Effector memory CD8-positive, alpha-beta T cell (primary cell): Measurements from ENCODE around the gene HEATR5B.
"Not testable (repeated sequence)": the region's sequence is repeated elsewhere in the genome, so short reads cannot be mapped to it uniquely, and the experiment has no call there.

Source experiments
- ATAC-seq: fragments of 150-1000 bp; cut with Tn5 transposase; replicated peaks from 2 replicates; pipeline ENCODE4 v1.10.0; 2021; ENCODE audit warnings: mild to moderate bottlenecking, moderate library complexity
- DNase-seq, 3 experiments: peaks; one replicate each; pipeline ENCODE4 v3.0.0; 2021
- H3K27ac Mint-ChIP-seq, 2 donors: one replicate each; pipeline ENCODE4 v1.8.0; 2022; ENCODE audit warnings: mild to moderate bottlenecking in 2 of 2, mixed read lengths in 2 of 2, moderate library complexity in 2 of 2
- H3K27me3 Mint-ChIP-seq, 2 donors: one replicate each; pipeline ENCODE4 v1.8.0; 2022; ENCODE audit warnings: mixed read lengths in 2 of 2
- H3K36me3 Mint-ChIP-seq: one replicate; pipeline ENCODE4 v1.8.0; 2022; ENCODE audit warnings: mild to moderate bottlenecking, moderate library complexity, mixed read lengths; ENCODE audit not compliant: insufficient read depth
- H3K4me1 Mint-ChIP-seq, 2 donors: one replicate each; pipeline ENCODE4 v1.8.0; 2022; ENCODE audit warnings: low read depth in 2 of 2, mixed read lengths in 2 of 2
- H3K4me3 Mint-ChIP-seq, 2 donors: one replicate each; pipeline ENCODE4 v1.8.0; 2022; ENCODE audit warnings: mild to moderate bottlenecking in 2 of 2, mixed read lengths in 2 of 2, moderate library complexity in 2 of 2
- H3K9me3 Mint-ChIP-seq, 2 donors: one replicate each; pipeline ENCODE4 v1.8.0; 2022; ENCODE audit warnings: mixed read lengths in 2 of 2

The HEATR5B gene

DNA sequence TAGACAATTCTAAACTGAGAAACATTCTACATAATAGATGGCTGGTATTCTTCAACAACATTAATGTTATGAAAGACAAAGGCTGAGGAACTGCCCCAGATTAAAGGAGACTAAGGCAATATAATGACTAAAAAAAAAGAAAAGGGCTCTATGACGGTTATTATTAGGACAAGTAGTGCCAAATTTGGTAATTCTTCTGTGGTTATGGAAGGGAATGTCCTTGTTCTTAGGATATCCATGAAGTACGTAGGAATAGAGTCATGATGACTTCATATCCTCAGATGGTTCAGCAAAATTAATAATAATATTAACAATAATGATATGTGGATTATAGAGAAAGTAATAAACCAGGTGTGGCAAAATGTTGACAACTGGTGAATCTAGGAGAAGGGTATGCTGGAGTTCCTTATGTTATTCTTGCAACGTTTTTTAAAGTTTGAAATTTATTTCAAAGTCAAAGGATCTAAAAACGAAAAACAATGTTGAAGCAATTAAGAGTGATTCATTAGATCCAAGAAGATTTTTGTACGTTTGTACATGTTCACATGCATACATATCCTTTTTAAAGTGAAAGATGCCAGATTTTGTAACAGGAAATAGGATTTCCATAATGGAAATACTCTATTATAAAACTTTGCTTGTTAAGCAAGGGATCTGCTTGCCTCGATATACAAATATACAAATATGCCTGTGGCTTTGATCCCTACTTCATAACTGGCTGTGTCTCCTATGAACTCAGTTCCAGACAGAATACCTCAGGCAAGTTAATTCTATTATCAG is 90.1 kb downstream of the HEATR5B start:
- Mint-ChIP-seq H3K36me3 (peaks cover 64% of the 10 kb centered on the region), H3K4me3 (no peak overlapping the region), H3K27me3 (no peaks in the 10 kb centered on the region), H3K27ac (peak overlapping the region in 1 of 2 donors; percentile 62), H3K4me1 (no peaks in the 10 kb centered on the region), H3K9me3 (no peaks in the 10 kb centered on the region)
- DNase-seq (no peak), ATAC-seq (no peak)

DNA sequence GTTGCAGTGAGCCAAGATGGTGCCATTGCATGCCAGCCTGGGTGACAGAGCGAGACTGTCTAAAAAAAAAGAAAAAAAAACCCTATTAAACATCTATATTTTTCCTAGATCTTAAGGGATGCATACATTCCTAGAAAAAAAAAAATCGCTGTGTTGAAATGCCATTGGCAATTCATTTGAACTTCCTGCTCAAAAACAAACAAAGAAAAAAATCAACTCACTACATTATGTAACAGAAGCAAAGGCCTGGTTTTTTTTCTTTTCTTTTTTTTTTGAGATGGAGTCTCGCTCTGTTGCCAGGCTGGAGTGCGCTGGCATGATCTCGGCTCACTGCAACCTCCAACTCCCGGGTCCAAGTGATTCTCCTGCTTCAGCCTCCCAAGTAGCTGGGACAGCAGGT is 96.2 kb downstream of the HEATR5B start:
- peaks cover 58% of the 10 kb centered on the region for H3K36me3 Mint-ChIP-seq
- H3K9me3 Mint-ChIP-seq, result no peaks in the 10 kb centered on the region
- no peaks in the 10 kb centered on the region for H3K4me1 Mint-ChIP-seq
- no peaks in the 10 kb centered on the region for H3K27me3 Mint-ChIP-seq
- DNase-seq (no peak), ATAC-seq (no peak)
- H3K27ac Mint-ChIP-seq, result peak overlapping the region in 1 of 2 donors; percentile 26
- H3K4me3 Mint-ChIP-seq, result no peak overlapping the region

DNA sequence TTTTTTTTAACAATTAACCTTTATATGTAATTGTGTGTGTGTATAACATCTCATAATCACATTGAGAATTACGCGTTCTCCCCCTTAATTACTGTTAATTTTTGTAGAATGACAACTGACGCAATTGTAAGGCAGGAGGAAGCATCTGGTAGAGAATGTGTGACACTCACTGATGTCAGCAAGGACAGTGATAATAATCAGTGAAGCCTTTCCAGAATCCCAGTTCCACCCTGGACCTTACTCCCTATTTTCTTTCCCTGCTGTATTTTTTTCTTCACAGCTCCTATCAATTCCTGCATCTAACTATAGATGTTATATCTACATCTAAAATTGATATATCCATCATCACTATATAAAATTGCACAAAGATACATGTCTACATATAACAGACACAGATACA is 101.7 kb downstream of the HEATR5B start:
- ATAC-seq (no peak), DNase-seq (no peak)
- Mint-ChIP-seq H3K27ac (no peak overlapping the region), H3K4me3 (no peak overlapping the region), H3K9me3 (peaks cover 0 to 2% of the 10 kb centered on the region in 2 donors), H3K27me3 (no peaks in the 10 kb centered on the region), H3K36me3 (peaks cover 33% of the 10 kb centered on the region), H3K4me1 (no peaks in the 10 kb centered on the region)

DNA sequence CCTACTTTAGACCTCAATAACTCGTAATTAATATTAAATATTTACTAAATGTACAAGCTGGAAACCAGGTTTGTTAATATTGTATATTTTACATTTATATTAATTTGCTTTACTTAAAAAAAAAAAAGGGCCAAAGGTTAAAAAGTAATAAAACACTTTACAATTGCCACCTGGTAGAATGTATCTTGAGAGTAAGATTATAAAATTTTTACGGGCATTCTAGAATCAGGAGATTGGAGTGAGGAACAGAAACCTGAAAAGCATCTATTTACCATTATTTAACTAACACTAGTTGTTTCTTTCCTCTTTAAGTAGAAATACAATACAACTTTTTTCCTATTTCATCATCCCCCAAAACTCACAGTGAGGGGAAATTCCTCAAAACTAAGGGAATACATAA is 102.3 kb downstream of the HEATR5B start:
- Mint-ChIP-seq H3K27me3 (no peaks in the 10 kb centered on the region), H3K4me3 (no peak overlapping the region)
- no peak for ATAC-seq

DNA sequence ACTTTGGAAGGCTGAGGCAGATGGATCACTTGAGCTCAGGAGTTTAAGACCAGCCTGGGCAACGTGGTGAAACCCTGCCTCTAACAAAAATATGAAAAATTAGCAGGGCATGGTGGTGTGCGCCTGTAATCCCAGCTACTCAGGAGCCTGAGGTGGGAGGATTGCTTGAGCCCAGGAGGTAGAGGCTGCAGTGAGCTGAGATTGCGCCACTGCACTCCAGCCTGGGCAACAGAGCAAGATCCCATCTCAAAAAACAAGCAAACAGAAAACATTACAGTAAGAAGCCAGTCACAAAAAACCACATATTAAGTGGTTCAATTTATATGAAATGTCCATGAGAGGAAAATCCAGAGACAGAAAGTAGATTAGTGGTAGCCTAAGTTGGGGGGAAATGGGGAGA is 105.2 kb downstream of the HEATR5B start:
- H3K27me3 Mint-ChIP-seq, H3K9me3 Mint-ChIP-seq, ATAC-seq, H3K4me1 Mint-ChIP-seq, H3K4me3 Mint-ChIP-seq, DNase-seq: not testable (repeated sequence)
- peak overlapping the region in 1 of 2 donors; percentile 51 for H3K27ac Mint-ChIP-seq
- H3K36me3 Mint-ChIP-seq, result peaks cover 14% of the 10 kb centered on the region

More for the DNA sequence above, 102.3 kb downstream of the HEATR5B start:
- H3K4me1 Mint-ChIP-seq, result no peaks in the 10 kb centered on the region
- H3K27ac Mint-ChIP-seq, result peak overlapping the region in 1 of 2 donors; percentile 55
- H3K9me3 Mint-ChIP-seq, result peaks cover 0 to 2% of the 10 kb centered on the region in 2 donors
- H3K36me3 Mint-ChIP-seq, result peaks cover 28% of the 10 kb centered on the region
- no peak for DNase-seq

DNA sequence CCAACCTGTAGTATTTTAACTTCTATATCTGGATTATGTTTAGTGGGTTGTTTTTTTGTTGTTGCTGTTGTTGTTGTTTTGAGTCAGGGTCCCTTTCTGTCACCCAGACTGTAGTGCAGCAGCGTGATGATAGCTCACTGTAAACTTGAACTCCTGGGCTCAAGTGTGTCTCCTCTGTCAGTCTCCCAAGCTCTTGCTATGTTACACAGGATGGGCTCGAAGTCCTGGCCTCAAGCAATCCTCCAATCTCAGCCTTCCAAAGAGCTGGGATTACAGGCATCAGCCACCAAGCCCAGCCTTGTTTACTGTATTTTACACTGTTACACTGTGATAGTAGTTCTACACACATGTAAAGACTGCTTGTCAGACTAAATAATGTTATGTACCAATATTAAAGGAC is 108.1 kb downstream of the HEATR5B start:
- Mint-ChIP-seq H3K4me3 (no peak overlapping the region), H3K9me3 (peaks cover 0 to 2% of the 10 kb centered on the region in 2 donors), H3K36me3 (peaks cover 5% of the 10 kb centered on the region), H3K4me1 (no peaks in the 10 kb centered on the region), H3K27ac (peak overlapping the region in 1 of 2 donors; percentile 81), H3K27me3 (no peaks in the 10 kb centered on the region)
- DNase-seq, result no peak
- no peak for ATAC-seq

DNA sequence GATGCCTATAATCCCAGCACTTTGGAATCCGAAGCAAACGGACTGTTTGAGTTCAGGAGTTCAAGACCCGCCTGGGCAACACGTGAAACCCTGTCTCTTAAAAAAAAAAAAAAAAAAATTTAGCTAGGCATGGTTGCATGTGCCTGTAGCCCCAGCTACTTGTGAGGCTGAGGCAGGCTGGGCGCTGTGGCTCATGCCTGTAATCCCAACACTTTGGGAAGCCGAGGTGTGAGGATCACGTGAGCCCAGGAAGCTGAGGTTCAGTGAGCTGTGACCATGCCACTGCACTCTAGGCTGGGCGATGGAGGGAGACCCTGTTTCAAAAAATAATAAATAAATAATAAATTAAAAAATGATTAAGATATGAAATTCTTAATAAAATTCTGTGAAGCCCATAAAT is 108.9 kb downstream of the HEATR5B start:
- H3K4me1 Mint-ChIP-seq, result no peaks in the 10 kb centered on the region
- DNase-seq (no peak), ATAC-seq (no peak)
- peaks cover 4% of the 10 kb centered on the region for H3K36me3 Mint-ChIP-seq
- no peaks in the 10 kb centered on the region for H3K27me3 Mint-ChIP-seq
- H3K9me3 Mint-ChIP-seq, result peaks cover 0 to 2% of the 10 kb centered on the region in 2 donors
- H3K27ac Mint-ChIP-seq, result no peak overlapping the region
- H3K4me3 Mint-ChIP-seq, result no peak overlapping the region

DNA sequence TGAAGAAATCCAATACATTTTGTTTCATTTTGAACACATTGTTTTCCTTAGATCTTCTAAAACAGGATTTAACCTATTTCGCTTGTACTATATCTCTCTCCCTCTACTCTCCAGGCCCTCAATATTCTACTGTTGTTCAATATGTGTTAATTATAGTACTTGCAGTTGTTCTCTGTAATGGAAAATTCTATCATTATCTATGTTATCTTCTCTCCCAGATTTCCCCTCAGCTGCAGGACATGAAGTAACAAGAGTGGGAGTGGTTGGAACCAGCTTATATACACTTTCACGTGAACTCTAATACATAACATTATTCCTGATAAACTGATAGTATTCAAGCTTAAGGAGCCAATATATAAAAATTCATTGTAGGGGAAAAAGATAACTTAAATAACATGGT is 110.9 kb downstream of the HEATR5B start:
- H3K4me1 Mint-ChIP-seq, result peaks cover 0 to 1% of the 10 kb centered on the region in 2 donors
- no peak for ATAC-seq

DNA sequence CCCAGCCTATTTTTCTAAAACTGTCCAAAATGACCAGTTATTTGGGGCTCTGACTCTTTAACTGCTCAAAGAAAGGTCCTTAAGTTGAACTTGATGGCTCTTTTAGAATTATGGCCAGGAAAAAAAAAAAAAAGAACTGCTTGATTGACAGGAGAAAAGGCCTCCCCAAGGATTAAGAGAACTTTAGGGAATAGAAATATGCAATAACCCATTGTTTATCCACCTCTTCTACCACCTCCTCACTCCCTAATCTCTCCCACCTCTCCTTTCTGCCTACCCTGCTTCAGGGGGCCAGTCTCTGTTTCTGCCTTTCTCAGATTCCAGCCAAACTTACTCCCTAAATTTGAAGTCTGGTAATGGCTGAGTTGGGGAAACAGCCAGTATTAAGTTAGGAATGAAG is 112.2 kb downstream of the HEATR5B start:
- Mint-ChIP-seq H3K9me3 (no peaks in the 10 kb centered on the region), H3K27me3 (no peaks in the 10 kb centered on the region)

More for the DNA sequence above, 110.9 kb downstream of the HEATR5B start:
- no peak for DNase-seq
- Mint-ChIP-seq H3K36me3 (no peaks in the 10 kb centered on the region), H3K4me3 (no peak overlapping the region), H3K9me3 (peaks cover 0 to 2% of the 10 kb centered on the region in 2 donors), H3K27ac (no peak overlapping the region), H3K27me3 (no peaks in the 10 kb centered on the region)

DNA sequence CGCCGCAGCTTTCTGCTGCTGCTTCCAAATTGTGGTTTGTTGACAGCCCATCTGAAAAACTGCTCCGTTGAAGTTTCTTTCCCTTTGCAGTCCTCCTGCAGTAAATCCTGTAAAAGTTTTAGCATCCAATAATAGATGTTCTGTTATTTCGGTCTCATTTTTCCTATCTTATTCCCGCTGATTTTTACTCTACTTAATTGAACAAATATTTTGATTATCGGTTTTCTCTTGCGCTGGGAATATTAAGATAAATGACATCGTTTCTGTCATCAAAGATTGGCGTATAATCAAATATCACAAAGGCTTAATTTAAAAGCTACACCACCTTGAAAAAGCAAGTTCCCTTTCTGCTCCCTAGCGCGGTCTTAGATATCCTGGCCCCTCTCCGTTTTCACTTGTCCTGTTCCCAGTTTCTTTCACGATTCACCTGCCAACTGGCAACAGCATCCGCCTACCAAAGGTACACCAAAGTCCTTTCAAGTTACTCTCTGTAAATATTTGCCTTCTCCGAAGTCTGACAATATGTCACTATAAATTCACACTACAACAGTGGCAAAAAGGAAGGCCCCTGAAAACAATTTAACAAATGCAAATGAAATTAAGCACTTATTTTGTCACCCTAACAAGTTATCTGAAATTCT is 116.8 kb downstream of the HEATR5B start:
- Mint-ChIP-seq H3K4me3 (peak overlapping the region; percentile 98 to 99), H3K4me1 (peaks cover 39 to 40% of the 10 kb centered on the region in 2 donors), H3K36me3 (peaks cover 17% of the 10 kb centered on the region), H3K27me3 (no peaks in the 10 kb centered on the region), H3K9me3 (no peaks in the 10 kb centered on the region), H3K27ac (peak overlapping the region; percentile 97 to 99)
- DNase-seq (no peak), ATAC-seq (no peak)

More for the DNA sequence above, 112.2 kb downstream of the HEATR5B start:
- no peak overlapping the region for H3K4me3 Mint-ChIP-seq
- H3K27ac Mint-ChIP-seq, result peak overlapping the region in 1 of 2 donors; percentile 35
- peaks cover 8% of the 10 kb centered on the region for H3K36me3 Mint-ChIP-seq
- no peak for ATAC-seq
- H3K4me1 Mint-ChIP-seq, result peaks cover 7 to 8% of the 10 kb centered on the region in 2 donors
- no peak for DNase-seq

DNA sequence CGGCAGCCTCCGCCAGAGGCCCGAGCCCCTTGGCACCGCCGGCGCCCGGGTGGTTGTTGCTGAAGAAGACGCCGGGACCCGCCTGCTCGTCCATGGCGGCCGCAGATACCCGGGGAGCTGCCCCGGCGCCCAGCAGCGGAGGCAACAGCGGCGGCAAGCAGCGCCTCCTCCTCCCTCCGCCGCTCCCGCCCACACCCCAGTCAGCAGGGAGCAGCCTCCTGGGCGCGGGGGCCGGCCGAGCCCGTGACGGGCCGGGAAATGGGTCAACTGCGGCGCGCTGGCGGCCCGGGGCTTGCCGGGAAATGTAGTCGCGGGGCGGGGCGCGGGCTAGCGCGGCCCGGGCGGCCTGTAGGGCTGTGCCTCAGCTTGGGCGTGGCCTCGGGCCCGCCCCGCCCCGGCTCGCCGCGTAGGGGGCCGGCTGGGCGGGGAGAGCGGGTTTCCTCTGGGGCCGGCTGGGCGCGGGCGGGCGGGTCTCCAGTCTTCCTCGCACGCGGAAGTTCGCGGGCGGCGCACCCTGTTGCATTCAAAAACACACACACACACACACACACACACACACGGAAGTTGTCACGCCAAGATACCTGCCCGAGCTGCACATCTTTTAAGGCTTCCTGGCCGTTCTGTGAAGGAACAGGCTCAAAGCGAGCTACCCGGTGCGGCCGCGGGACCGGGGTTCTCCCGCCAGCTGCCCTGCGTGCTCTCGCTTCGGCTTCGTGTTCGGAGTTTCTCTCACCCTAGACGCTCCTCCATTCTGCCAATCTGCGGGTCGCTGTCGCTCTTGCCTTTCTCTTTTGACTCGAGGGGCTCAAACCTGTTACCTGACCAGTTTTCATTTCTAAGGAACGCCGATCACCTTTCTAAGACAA is 117.6 kb downstream of the HEATR5B start, which contains the start of gene STRN:
Gene STRN, minus strand, starts transcription at position 167 of the 866 bp plus-strand sequence. Its CDS starts 73 bp downstream, at position 94.
- H3K36me3 Mint-ChIP-seq, result peaks cover 17% of the 10 kb centered on the region
- H3K4me3 Mint-ChIP-seq, result peak within 1 kb of the TSS; percentile 98 to 99
- no peaks in the 10 kb centered on the region for H3K9me3 Mint-ChIP-seq
- peak; percentile 96 to 99 (median 98) for DNase-seq
- peak; percentile 87 for ATAC-seq
- peaks cover 45 to 48% of the 10 kb centered on the region in 2 donors for H3K4me1 Mint-ChIP-seq
- H3K27me3 Mint-ChIP-seq, result no peaks in the 10 kb centered on the region
- peak within 1 kb of the TSS; percentile 97 to 99 for H3K27ac Mint-ChIP-seq

DNA sequence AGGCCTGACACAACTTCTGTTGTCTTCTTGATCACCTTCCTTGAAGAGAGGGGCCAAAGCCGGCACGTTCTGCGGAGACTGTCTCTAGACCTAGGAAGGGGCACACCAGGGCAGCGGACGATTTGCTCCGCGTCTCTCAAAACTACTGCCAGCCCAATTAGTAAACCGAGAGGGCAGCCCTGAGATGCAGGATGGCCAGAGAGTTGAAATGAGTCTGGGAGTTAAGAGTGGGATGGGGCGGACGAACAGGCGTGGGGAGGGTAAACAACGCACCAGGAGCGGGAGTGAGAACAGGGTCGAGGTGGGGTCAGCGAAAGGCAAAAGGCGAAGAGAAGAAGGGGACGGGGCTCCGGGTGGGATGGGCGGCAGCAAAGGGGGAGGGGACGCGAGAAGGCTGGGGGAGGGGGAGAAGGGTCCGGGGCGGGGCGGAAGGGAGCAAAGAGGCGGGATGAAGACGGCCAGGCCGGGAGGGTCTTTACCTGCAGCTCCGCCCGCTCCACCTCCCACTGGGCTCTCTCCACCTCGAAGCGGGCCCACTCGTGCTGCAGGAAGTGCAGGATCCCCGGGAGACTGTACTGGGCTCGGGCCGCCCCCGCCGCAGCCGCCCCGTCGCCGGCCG is 118.3 kb downstream of the HEATR5B start:
- Mint-ChIP-seq H3K36me3 (peaks cover 17% of the 10 kb centered on the region), H3K27ac (peak overlapping the region; percentile 92 to 99), H3K27me3 (no peaks in the 10 kb centered on the region), H3K4me3 (peak overlapping the region; percentile 98 to 99), H3K4me1 (peaks cover 48 to 53% of the 10 kb centered on the region in 2 donors), H3K9me3 (no peaks in the 10 kb centered on the region)
- peak in 2 of 3 experiments; percentile 7 to 8 for DNase-seq
- no peak for ATAC-seq

DNA sequence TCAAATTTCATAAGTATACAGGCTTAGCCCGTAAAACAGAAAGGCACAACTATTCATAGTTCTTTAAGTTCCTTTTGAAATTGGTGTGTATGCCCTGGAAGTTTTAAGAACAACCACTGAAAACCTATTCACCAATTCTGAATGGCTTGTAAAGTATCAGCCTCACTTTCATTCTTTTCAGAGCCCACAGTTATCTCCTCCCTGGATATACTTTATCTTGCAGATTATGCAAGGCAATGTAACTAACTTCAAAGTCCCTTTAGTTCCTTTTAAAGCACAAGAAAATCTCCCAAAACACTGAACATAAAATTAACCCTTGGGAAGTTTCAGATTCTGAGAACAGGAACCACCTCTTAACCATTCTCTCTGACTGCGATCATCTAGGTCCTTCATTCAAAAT is 119.0 kb downstream of the HEATR5B start:
- DNase-seq (no peak), ATAC-seq (no peak)
- Mint-ChIP-seq H3K36me3 (peaks cover 17% of the 10 kb centered on the region), H3K27ac (peak overlapping the region; percentile 92 to 99), H3K27me3 (no peaks in the 10 kb centered on the region), H3K9me3 (no peaks in the 10 kb centered on the region), H3K4me3 (peak overlapping the region; percentile 98 to 99), H3K4me1 (peaks cover 50 to 57% of the 10 kb centered on the region in 2 donors)
